Measurements from ENCODE around the gene CHRNB2. TPM values are rescaled to one million over a fixed set of nuclear protein-coding genes. Genes with fewer than 3 reads are reported as not detected.

Gene CHRNB2
- total RNA-seq, 1 experiment from 2014 or later, result not detected

- Histone ChIP-seq H3K27ac (no peak overlapping the region), H4K20me1 (ENCODE audit: insufficient read depth) (no peaks in the 10 kb centered on the region; the same call in none of the 2 replicates), H3K9me3 (ENCODE audit: insufficient read depth, low read depth) (no peaks in the 10 kb centered on the region), H3K4me1 (replicated peaks; ENCODE audit: insufficient read depth) (no peaks in the 10 kb centered on the region), H2AFZ (no peak overlapping the region), H3K4me2 (no peak overlapping the region), H3K79me2 (ENCODE audit: low read depth) (no peaks in the 10 kb centered on the region), H3K9me2 (ENCODE audit: insufficient read depth) (no peaks in the 10 kb centered on the region), H3K4me3 (no peak overlapping the region), H3K27me3 (ENCODE audit: insufficient read depth, low read depth) (peaks cover 9% of the 10 kb centered on the region; the same call in 1 of the 2 replicates), H3F3A (ENCODE audit: insufficient read depth, low read depth) (peaks cover 15% of the 10 kb centered on the region; the same call in 1 of the 2 replicates), H3K36me3 (ENCODE audit: low read depth) (peaks cover 30% of the 10 kb centered on the region)
- ChIA-PET CTCF (no interaction called here), POLR2A (ENCODE audit: unreplicated experiment) (no interaction called here)
- TF ChIP-seq, protein P1, sequence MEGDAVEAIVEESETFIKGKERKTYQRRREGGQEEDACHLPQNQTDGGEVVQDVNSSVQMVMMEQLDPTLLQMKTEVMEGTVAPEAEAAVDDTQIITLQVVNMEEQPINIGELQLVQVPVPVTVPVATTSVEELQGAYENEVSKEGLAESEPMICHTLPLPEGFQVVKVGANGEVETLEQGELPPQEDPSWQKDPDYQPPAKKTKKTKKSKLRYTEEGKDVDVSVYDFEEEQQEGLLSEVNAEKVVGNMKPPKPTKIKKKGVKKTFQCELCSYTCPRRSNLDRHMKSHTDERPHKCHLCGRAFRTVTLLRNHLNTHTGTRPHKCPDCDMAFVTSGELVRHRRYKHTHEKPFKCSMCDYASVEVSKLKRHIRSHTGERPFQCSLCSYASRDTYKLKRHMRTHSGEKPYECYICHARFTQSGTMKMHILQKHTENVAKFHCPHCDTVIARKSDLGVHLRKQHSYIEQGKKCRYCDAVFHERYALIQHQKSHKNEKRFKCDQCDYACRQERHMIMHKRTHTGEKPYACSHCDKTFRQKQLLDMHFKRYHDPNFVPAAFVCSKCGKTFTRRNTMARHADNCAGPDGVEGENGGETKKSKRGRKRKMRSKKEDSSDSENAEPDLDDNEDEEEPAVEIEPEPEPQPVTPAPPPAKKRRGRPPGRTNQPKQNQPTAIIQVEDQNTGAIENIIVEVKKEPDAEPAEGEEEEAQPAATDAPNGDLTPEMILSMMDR (conservative IDR thresholded peaks at IDR 0.05), result no peak
- TF ChIP-seq EZH2 (IDR thresholded peaks at IDR 0.05; ENCODE audit: low read depth), result no peak
- no TSS peak for BruUV-seq (replicated peaks)
- no peak for DNase-seq
- intact Hi-C loops (cut with micrococcal nuclease; ENCODE audit: unreplicated experiment), result loop anchor here (5.0 kb wide), 2 partner anchors 142 to 272 kb away; partner anchors contain the start of gene IL6R
Observed at GRCh38 chr1:154549202-154549770, 18.3 kb upstream of the CHRNB2 start.

GRCh38 chr1:154550070-154550469, 17.5 kb upstream of the CHRNB2 start:
- intact Hi-C loops (cut with micrococcal nuclease; ENCODE audit: unreplicated experiment), result no loop called here
- no peaks in the 10 kb centered on the region for H3K4me1 ChIP-seq (replicated peaks; ENCODE audit: insufficient read depth)
- H4K20me1 ChIP-seq (ENCODE audit: insufficient read depth), result no peaks in the 10 kb centered on the region; the same call in none of the 2 replicates
- no peak overlapping the region for H2AFZ ChIP-seq
- DNase-seq, result no peak
- no TSS peak for BruUV-seq (replicated peaks)
- H3K9me3 ChIP-seq (ENCODE audit: insufficient read depth, low read depth), result no peaks in the 10 kb centered on the region
- H3K9me2 ChIP-seq (ENCODE audit: insufficient read depth), result no peaks in the 10 kb centered on the region
- no peak overlapping the region for H3K27ac ChIP-seq
- H3K36me3 ChIP-seq (ENCODE audit: low read depth), result peaks cover 38% of the 10 kb centered on the region
- ChIA-PET POLR2A (ENCODE audit: unreplicated experiment) (no interaction called here), CTCF (no interaction called here)
- peaks cover 15% of the 10 kb centered on the region; the same call in 1 of the 2 replicates for H3F3A ChIP-seq (ENCODE audit: insufficient read depth, low read depth)
- H3K79me2 ChIP-seq (ENCODE audit: low read depth), result peaks cover 3% of the 10 kb centered on the region; the same call in 1 of the 2 replicates
- no peak overlapping the region for H3K4me3 ChIP-seq
- no peak overlapping the region for H3K4me2 ChIP-seq
- TF ChIP-seq EZH2 (IDR thresholded peaks at IDR 0.05; ENCODE audit: low read depth), result no peak
- TF ChIP-seq, protein P1 (conservative IDR thresholded peaks at IDR 0.05), result no peak
- H3K27me3 ChIP-seq (ENCODE audit: insufficient read depth, low read depth), result 0 out of 2 replicates have a peak, but pooled peaks cover 2% of the 10 kb centered on the region

- no peak for DNase-seq
- Histone ChIP-seq H3K36me3 (ENCODE audit: low read depth) (peaks cover 44% of the 10 kb centered on the region), H3K4me1 (replicated peaks; ENCODE audit: insufficient read depth) (no peaks in the 10 kb centered on the region), H3F3A (ENCODE audit: insufficient read depth, low read depth) (peaks cover 15% of the 10 kb centered on the region; the same call in 1 of the 2 replicates), H3K4me2 (no peak overlapping the region), H2AFZ (no peak overlapping the region), H3K9me3 (ENCODE audit: insufficient read depth, low read depth) (no peaks in the 10 kb centered on the region), H3K79me2 (ENCODE audit: low read depth) (peaks cover 9% of the 10 kb centered on the region), H3K4me3 (no peak overlapping the region), H3K27ac (no peak overlapping the region), H3K9me2 (ENCODE audit: insufficient read depth) (no peaks in the 10 kb centered on the region), H3K27me3 (ENCODE audit: insufficient read depth, low read depth) (no peaks in the 10 kb centered on the region), H4K20me1 (ENCODE audit: insufficient read depth) (no peaks in the 10 kb centered on the region; the same call in none of the 2 replicates)
- ChIA-PET CTCF (no interaction called here), POLR2A (ENCODE audit: unreplicated experiment) (no interaction called here)
- intact Hi-C loops (cut with micrococcal nuclease; ENCODE audit: unreplicated experiment), result no loop called here
- TF ChIP-seq, protein P1 (conservative IDR thresholded peaks at IDR 0.05), result no peak
- no TSS peak for BruUV-seq (replicated peaks)
Observed at GRCh38 chr1:154550657-154551056, 16.9 kb upstream of the CHRNB2 start.
